ENCODE measurements around the gene SNRNP48. TPM values are rescaled to one million over a fixed set of nuclear protein-coding genes. Genes with fewer than 3 reads are reported as not detected.

SNRNP48 gene
- total RNA-seq, result 17.3 TPM
- long read RNA-seq, full-length matches to known transcripts, result 6 of 11 reads
- long read RNA-seq, partial matches to known transcripts, result 4 of 11 reads
- long read RNA-seq, other reads (novel, unspliced or antisense), result 1 of 11 reads

GRCh38 chr6:7589949-7590917 lies at the start of gene SNRNP48:
Gene SNRNP48, plus strand, starts transcription at chr6:7590198. Its CDS starts 60 bp downstream, at chr6:7590258.
- intact Hi-C loops (cut with micrococcal nuclease), result no loop called here
- peak; percentile 98 for DNase-seq
- ATAC-seq, result peak; percentile 99

GRCh38 chr6:7540595-7540994 lies 49.4 kb upstream of the SNRNP48 start:
- ATAC-seq (peak; percentile 61), DNase-seq (peak; percentile 65)
- intact Hi-C loops (cut with micrococcal nuclease), result no loop called here

- intact Hi-C loops (cut with micrococcal nuclease), result no loop called here
- DNase-seq, result peak; percentile 88
- peak; percentile 83 for ATAC-seq
Measured at GRCh38 chr6:7541175-7542064, 48.6 kb upstream of the SNRNP48 start, which contains the start of gene DSP. Gene DSP, plus strand, starts transcription at chr6:7541671. Its CDS starts 245 bp downstream, at chr6:7541916.

GRCh38 chr6:7542065-7542873 lies 47.7 kb upstream of the SNRNP48 start:
- ATAC-seq (peak; percentile 23), DNase-seq (peak; percentile 50)
- intact Hi-C loops (cut with micrococcal nuclease), result no loop called here

- intact Hi-C loops (cut with micrococcal nuclease), result no loop called here
- ATAC-seq (peak; percentile 66), DNase-seq (peak; percentile 80)
Measured at GRCh38 chr6:7542874-7543624, 46.9 kb upstream of the SNRNP48 start.

- DNase-seq (no peak), ATAC-seq (no peak)
- intact Hi-C loops (cut with micrococcal nuclease), result no loop called here
Measured at GRCh38 chr6:7543789-7544424, 46.1 kb upstream of the SNRNP48 start.

GRCh38 chr6:7544597-7544996 lies 45.4 kb upstream of the SNRNP48 start:
- intact Hi-C loops (cut with micrococcal nuclease), result no loop called here

GRCh38 chr6:7545316-7546019 lies 44.5 kb upstream of the SNRNP48 start:
- DNase-seq (no peak), ATAC-seq (no peak)
- intact Hi-C loops (cut with micrococcal nuclease), result no loop called here

More at GRCh38 chr6:7544597-7544996, 45.4 kb upstream of the SNRNP48 start:
- no peak for DNase-seq
- no peak for ATAC-seq

GRCh38 chr6:7546020-7546369 lies 44.0 kb upstream of the SNRNP48 start:
- ATAC-seq (no peak), DNase-seq (no peak)
- intact Hi-C loops (cut with micrococcal nuclease), result no loop called here

- intact Hi-C loops (cut with micrococcal nuclease), result no loop called here
- no peak for ATAC-seq
- no peak for DNase-seq
Measured at GRCh38 chr6:7546383-7546782, 43.6 kb upstream of the SNRNP48 start.

GRCh38 chr6:7546896-7547295 lies 43.1 kb upstream of the SNRNP48 start:
- DNase-seq (no peak), ATAC-seq (no peak)
- intact Hi-C loops (cut with micrococcal nuclease), result no loop called here

GRCh38 chr6:7547315-7547714 lies 42.7 kb upstream of the SNRNP48 start:
- intact Hi-C loops (cut with micrococcal nuclease), result no loop called here
- DNase-seq (no peak), ATAC-seq (no peak)

GRCh38 chr6:7550433-7550801 lies 39.6 kb upstream of the SNRNP48 start:
- intact Hi-C loops (cut with micrococcal nuclease), result no loop called here
- no peak for ATAC-seq
- DNase-seq, result no peak

- intact Hi-C loops (cut with micrococcal nuclease), result no loop called here
- ATAC-seq (peak; percentile 63), DNase-seq (no peak)
Measured at GRCh38 chr6:7554533-7555275, 35.3 kb upstream of the SNRNP48 start.

- DNase-seq (no peak), ATAC-seq (peak; percentile 49)
- intact Hi-C loops (cut with micrococcal nuclease), result no loop called here
Measured at GRCh38 chr6:7555671-7556070, 34.3 kb upstream of the SNRNP48 start.

- DNase-seq, result no peak
- no peak for ATAC-seq
- intact Hi-C loops (cut with micrococcal nuclease), result no loop called here
Measured at GRCh38 chr6:7556394-7557106, 33.4 kb upstream of the SNRNP48 start.
